ENCODE results near the gene PTPN3. TPM values are rescaled to one million over a fixed set of nuclear protein-coding genes. Genes with fewer than 3 reads are reported as not detected.

PTPN3 gene
- total RNA-seq, 6 donors from 2014 or later: 10.2 to 26.2 (median 15.2) TPM

- Histone ChIP-seq H3K4me3 (no peak overlapping the region), H3K27ac (no peak overlapping the region), H3K36me3 (peaks cover 0 to 22% (median 10%) of the 10 kb centered on the region in 4 donors), H3K9me3 (no peaks in the 10 kb centered on the region), H3K27me3 (no peaks in the 10 kb centered on the region), H3K4me1 (no peaks in the 10 kb centered on the region)
- DNase-seq (no peak), ATAC-seq (ENCODE audit: low FRiP score in 2 of 2) (no peak)
- no peak for TF ChIP-seq EP300 (IDR thresholded peaks at IDR 0.05)
- TF ChIP-seq POLR2AphosphoS5 (IDR thresholded peaks at IDR 0.05): no peak
- no peak for TF ChIP-seq CTCF (IDR thresholded peaks at IDR 0.05)
- no peak for TF ChIP-seq POLR2A (IDR thresholded peaks at IDR 0.05)
- WGBS, 2 donors: 68 to 94% methylated on average over 3 of the region's 3 CpGs
Measured at GRCh38 chr9:109387206-109387605, 110.9 kb downstream of the PTPN3 start.

GRCh38 chr9:109385499-109385898, 112.6 kb downstream of the PTPN3 start:
- TF ChIP-seq POLR2AphosphoS5 (IDR thresholded peaks at IDR 0.05): no peak
- no peak for TF ChIP-seq POLR2A (IDR thresholded peaks at IDR 0.05)
- no peak for TF ChIP-seq CTCF (IDR thresholded peaks at IDR 0.05)
- no peak for TF ChIP-seq EP300 (IDR thresholded peaks at IDR 0.05)
- Histone ChIP-seq H3K4me1 (no peaks in the 10 kb centered on the region), H3K27me3 (no peaks in the 10 kb centered on the region), H3K36me3 (peaks cover 0 to 24% (median 13%) of the 10 kb centered on the region in 4 donors), H3K9me3 (no peaks in the 10 kb centered on the region), H3K4me3 (no peak overlapping the region), H3K27ac (no peak overlapping the region)
- ATAC-seq (ENCODE audit: low FRiP score in 2 of 2) (no peak), DNase-seq (no peak)
- 76 to 80% methylated on average over 3 of the region's 3 CpGs for WGBS, 2 donors

GRCh38 chr9:109383947-109384346, 114.2 kb downstream of the PTPN3 start:
- H3K27ac ChIP-seq: no peak overlapping the region
- whole genome bisulfite sequencing, 2 donors: 89 to 91% methylated on average over 9 to 10 of the region's 10 CpGs
- ATAC-seq (ENCODE audit: low FRiP score in 2 of 2) (no peak), DNase-seq (peak in 1 of 2 donors; percentile 47)
- peaks cover 0 to 9% (median 0%) of the 10 kb centered on the region in 4 donors for H3K4me1 ChIP-seq
- peaks cover 0 to 24% (median 11%) of the 10 kb centered on the region in 4 donors for H3K36me3 ChIP-seq
- no peak overlapping the region for H3K4me3 ChIP-seq
- H3K9me3 ChIP-seq: no peaks in the 10 kb centered on the region
- no peaks in the 10 kb centered on the region for H3K27me3 ChIP-seq
- TF ChIP-seq CTCF (IDR thresholded peaks at IDR 0.05): no peak
- TF ChIP-seq EP300 (IDR thresholded peaks at IDR 0.05): no peak
- TF ChIP-seq POLR2A (IDR thresholded peaks at IDR 0.05): no peak
- TF ChIP-seq POLR2AphosphoS5 (IDR thresholded peaks at IDR 0.05): no peak

- DNase-seq (peak in 1 of 2 donors; percentile 42), ATAC-seq (ENCODE audit: low FRiP score in 2 of 2) (no peak)
- TF ChIP-seq POLR2A (IDR thresholded peaks at IDR 0.05): no peak
- no peaks in the 10 kb centered on the region for H3K27me3 ChIP-seq
- H3K4me1 ChIP-seq: peaks cover 0 to 9% (median 0%) of the 10 kb centered on the region in 4 donors
- H3K4me3 ChIP-seq: no peak overlapping the region
- no peak overlapping the region for H3K27ac ChIP-seq
- H3K9me3 ChIP-seq: no peaks in the 10 kb centered on the region
- 89 to 91% methylated on average over 12 to 15 of the region's 15 CpGs for whole genome bisulfite sequencing, 2 donors
- H3K36me3 ChIP-seq: peaks cover 0 to 19% (median 8%) of the 10 kb centered on the region in 4 donors
Measured at GRCh38 chr9:109383356-109383755, 114.8 kb downstream of the PTPN3 start.

- H3K27ac ChIP-seq: no peak overlapping the region
- TF ChIP-seq POLR2AphosphoS5 (IDR thresholded peaks at IDR 0.05) (no peak), EP300 (IDR thresholded peaks at IDR 0.05) (no peak), CTCF (IDR thresholded peaks at IDR 0.05) (no peak), POLR2A (IDR thresholded peaks at IDR 0.05) (no peak)
- 93 to 96% methylated on average over 3 of the region's 3 CpGs for WGBS, 2 donors
- ATAC-seq (ENCODE audit: low FRiP score in 2 of 2) (no peak), DNase-seq (no peak)
- no peak overlapping the region for H3K4me3 ChIP-seq
- peaks cover 0 to 9% (median 0%) of the 10 kb centered on the region in 4 donors for H3K4me1 ChIP-seq
- no peaks in the 10 kb centered on the region for H3K27me3 ChIP-seq
- peaks cover 0 to 19% (median 4%) of the 10 kb centered on the region in 4 donors for H3K36me3 ChIP-seq
- H3K9me3 ChIP-seq: no peaks in the 10 kb centered on the region
Measured at GRCh38 chr9:109382585-109382984, 115.5 kb downstream of the PTPN3 start.
